Stimulated activated CD4-positive, alpha-beta T cell treated with anti-CD3 and anti-CD28 coated beads, Interleukin-1b, Interleukin-23, amount 100 ng/mL, for 24 hours (primary cell): ENCODE data around the gene STK32B.

Experiments used
- DNase-seq, 4 experiments: peaks; one replicate each; pipeline ENCODE4 v3.0.0-alpha.2; 2020; ENCODE audit warnings: low read depth in 4 of 4, low spot score in 1 of 4

Gene STK32B

DNA sequence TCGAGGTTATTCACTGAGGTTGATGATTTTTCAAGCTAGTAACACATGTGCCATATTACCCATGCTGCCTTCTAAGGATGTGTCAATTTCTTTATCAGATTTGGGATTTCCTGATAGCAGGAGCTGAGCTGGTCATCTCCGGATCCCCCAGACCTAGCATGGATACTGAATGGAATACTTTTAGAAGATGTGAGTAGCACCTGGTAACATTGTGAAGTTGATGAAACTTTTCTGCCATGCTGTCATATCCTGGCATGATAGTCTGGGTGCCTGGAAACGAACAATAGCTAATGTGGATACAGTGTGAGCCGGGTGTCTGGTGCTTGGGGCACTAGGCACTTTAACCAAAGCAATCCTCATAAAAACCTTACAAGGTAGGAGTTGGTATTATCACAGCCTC is 21.1 kb upstream of the STK32B start:
- no peak for DNase-seq

- DNase-seq, result no peak
Observed at GRCh38 chr4:5030927-5031326, 20.4 kb upstream of the STK32B start.

DNA sequence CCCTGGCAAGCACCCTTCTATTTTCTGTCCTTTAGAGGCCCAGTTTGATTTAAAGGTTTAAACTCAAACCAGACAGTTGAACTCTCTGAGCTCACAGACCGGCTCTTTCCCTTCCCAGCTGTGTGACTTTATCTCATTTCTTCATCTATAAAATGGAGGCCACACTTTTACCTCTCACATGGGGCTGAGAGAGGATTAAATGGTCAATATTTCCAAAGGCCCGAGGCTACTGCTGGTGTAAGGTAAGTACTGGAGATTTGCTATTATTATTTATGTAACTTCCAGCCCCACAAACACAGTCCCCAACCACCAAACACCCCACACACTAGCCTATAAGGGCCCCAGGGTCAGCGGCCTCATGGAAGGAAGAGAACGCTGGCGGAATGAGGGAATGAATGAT is 18.5 kb upstream of the STK32B start:
- DNase-seq, result no peak

- no peak for DNase-seq
Observed at GRCh38 chr4:5033281-5033841, 17.9 kb upstream of the STK32B start.

- no peak for DNase-seq
Observed at GRCh38 chr4:5034206-5034605, 17.1 kb upstream of the STK32B start.

GRCh38 chr4:5036239-5036638 is 15.0 kb upstream of the STK32B start:
- DNase-seq, result no peak

- DNase-seq, result no peak
Observed at GRCh38 chr4:5037553-5038551, 13.4 kb upstream of the STK32B start.

DNA sequence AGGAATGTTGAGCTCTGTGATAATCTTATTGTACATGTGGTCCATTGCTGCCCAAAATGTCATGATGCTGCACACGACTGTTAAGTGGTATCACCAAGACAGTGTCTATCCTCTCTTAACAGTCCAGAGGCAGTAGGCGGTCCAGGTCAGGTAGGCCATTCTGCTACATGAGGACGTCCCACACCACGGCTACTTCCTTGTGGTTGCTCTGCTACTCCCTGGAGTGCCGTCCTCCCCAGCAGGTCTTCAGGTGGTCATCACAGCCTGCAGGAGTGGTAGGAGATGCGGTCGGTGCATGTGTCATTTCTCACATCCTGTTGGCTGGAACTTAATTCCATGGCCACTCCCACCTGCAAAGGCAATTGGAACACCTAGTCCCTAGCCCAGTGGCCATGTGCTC is 11.5 kb upstream of the STK32B start:
- DNase-seq, result no peak

GRCh38 chr4:5040856-5041620 is 10.2 kb upstream of the STK32B start:
- DNase-seq, result no peak

- no peak for DNase-seq
Observed at GRCh38 chr4:5041699-5042098, 9.6 kb upstream of the STK32B start.

- no peak for DNase-seq
Observed at GRCh38 chr4:5043579-5043978, 7.7 kb upstream of the STK32B start.

DNA sequence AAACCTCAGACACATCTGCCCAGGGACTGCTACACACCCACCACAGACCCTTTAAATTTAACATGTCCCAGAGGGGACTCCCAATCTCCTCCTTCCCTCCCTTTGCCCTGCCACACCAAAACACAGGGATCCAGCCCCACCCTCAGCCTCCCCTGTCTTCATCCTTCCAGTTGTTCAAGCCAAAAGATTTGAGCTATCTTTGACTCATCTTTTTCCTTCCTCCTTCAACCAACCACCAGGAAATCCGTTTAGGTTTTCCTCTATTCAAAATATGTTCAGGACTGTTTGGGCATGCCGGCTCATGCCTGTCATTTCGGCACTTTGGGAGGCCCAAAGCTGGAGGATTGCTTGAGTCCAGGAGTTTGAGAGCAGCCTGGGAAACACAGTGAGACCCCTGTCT is 6.9 kb upstream of the STK32B start:
- no peak for DNase-seq

DNA sequence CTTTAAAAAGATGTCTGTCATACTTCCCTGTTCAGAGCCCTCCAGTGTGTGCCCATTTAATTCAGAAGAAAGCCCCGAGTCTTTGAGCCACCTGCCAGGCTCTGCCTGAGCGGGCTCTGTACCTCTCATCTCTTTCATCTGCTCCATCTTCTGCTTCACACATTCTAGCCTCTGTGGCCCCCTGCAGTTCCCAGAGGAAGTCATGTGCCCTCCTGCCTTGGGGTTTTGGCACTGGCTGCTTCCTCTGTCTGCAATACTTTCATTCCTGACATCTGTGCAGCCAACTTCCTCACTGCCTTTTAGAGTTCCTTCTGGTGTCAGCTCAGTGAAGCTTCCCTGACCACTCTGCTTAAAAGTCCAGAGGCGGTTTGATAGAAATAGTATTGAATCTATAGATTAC is 6.2 kb upstream of the STK32B start:
- DNase-seq, result no peak

GRCh38 chr4:5048721-5049120 is 2.6 kb upstream of the STK32B start:
- no peak for DNase-seq

DNA sequence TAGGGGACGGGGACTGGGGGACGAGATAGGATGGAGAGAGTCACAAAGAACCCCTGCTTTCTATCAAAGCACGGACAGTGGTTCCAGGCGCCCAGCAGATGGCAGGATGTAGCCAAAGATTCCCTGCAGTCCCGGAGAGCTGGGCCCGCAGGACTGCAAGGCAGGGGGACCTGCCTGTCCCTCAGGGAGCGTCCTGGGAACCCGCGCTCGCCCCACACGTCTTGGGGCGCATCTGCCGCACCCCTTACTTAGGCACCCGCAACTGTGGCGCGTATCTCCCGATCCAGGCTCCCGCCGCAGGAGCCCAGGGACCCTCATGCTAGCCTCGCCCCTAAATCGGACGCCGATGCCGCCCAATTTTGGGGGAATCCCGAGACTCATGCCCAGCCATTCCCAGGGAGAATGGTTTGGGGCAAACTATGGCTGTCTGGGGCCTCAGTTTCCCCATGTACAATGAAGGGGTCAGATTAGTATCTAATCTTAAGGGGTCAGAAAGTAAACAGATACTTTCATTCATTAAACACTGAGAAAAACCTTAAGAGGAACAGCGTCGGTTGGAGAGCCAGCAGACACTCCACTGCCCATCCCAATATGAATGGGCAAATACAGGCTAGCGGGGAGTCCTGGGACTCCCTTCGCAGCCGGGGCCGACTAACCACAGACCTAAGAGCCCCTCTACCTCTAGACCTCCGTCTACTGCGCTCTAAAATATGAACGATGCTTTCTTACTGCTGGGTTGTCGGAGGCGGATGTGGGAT is 581 bp upstream of the STK32B start:
- DNase-seq, result no peak

DNA sequence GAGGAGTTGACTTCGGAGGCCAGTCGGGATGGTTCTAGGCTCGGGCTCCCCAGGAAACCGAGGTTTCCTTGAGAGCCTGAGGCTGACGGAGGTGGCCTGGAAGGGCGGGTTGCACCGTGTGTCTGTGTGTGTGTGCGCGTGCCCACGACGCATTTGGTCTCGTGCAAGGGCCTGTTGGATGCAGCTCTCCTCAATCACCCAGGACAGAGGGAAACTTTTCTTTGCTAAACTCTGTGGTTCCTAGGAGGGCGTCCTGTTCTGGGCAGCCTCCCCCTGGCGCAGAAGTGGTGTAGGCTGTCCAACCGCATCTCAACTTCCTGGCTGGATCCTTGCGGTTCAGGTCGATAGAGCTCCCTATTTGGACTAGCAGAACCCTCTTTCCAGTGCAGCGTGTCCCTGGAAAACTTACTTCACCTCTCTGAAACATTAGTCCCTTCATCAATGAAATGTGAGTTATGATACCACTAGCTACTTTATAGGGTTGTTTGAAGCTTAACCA is 973 bp downstream of the STK32B start:
- DNase-seq, result no peak

- no peak for DNase-seq
Observed at GRCh38 chr4:5052726-5053425, 1.6 kb downstream of the STK32B start.

DNA sequence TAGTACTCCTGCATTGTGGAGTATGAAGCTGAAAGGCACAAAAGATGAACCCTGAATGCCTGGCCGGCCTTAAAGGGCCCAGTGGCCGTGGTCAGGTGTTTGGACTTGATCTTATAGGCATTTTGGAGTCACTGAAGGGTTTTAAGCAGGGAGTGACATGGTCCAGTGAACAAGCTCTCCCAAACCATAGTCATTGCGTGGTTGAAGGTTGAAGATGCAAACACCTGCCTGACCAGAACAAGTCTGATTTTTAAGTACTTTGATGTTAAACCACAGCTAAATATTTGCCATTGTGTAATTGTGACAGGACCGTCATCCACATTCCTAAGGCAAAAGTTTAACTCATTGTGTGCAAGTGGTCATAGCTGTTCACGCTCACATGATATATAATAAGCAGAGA is 3.3 kb downstream of the STK32B start:
- no peak for DNase-seq

GRCh38 chr4:5055411-5055810 is 4.1 kb downstream of the STK32B start:
- no peak for DNase-seq

- no peak for DNase-seq
Observed at GRCh38 chr4:5066101-5066500, 14.8 kb downstream of the STK32B start.
